Ammon's horn (tissue), 1 donor: ENCODE results near the gene CCDC87.
"Not testable (repeated sequence)": the region's sequence is repeated elsewhere in the genome, so short reads cannot be mapped to it uniquely, and the experiment has no call there.

Source experiments
- DNase-seq: peaks from one replicate; pipeline ENCODE4 v3.0.0-alpha.2; 2016; ENCODE audit warnings: low spot score

Gene CCDC87

DNA sequence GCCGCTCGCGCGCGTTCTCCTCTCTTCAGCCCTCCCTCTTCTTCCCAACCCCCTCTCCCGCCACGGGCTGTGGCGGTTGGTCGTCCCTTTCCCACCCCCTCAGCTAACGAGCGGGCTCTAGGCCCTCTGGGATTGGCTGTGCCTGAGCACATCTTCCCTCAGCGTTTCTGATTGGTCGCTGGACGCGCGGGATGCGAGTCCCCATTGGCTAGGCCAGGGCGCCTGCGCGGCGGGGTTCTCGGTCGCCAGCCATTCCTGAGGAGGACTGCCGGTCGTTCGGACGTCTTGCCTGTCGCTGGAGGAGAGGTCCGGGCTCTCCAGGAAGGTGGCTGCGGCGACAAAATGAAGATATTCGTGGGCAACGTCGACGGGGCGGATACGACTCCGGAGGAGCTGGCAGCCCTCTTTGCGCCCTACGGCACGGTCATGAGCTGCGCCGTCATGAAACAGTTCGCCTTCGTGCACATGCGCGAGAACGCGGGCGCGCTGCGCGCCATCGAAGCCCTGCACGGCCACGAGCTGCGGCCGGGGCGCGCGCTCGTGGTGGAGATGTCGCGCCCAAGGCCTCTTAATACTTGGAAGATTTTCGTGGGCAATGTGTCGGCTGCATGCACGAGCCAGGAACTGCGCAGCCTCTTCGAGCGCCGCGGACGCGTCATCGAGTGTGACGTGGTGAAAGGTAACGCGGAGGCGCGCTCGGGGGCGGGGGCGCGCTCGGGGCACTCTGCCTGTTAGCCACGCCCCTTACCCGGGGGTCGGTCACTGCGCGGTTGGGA lies 23.7 kb upstream of the CCDC87 start, which contains the start of gene RBM14:
RBM14 (plus strand) TSS at position 252 of the 776 bp plus-strand sequence; CDS start at position 343, 91 bp downstream.
- DNase-seq: peak; percentile 99

DNA sequence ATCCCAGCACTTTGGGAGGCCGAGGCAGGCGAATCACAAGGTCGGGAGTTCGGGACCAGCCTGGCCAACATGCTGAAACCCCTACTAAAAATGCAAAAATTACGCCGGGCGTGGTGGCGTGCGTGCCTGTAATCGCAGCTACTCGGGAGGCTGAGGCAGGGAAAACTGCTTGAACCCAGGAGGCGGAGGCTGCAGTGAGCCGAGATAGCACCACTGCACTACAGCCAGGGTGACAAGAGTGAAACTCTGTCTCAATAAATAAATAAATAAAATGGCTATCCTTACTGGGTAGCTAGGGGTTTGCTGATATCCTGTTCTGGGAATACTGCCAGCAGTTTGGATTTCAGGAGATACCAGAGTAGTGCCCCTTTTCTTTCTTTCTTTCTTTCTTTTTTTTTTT lies 21.2 kb upstream of the CCDC87 start:
- DNase-seq: no peak

DNA sequence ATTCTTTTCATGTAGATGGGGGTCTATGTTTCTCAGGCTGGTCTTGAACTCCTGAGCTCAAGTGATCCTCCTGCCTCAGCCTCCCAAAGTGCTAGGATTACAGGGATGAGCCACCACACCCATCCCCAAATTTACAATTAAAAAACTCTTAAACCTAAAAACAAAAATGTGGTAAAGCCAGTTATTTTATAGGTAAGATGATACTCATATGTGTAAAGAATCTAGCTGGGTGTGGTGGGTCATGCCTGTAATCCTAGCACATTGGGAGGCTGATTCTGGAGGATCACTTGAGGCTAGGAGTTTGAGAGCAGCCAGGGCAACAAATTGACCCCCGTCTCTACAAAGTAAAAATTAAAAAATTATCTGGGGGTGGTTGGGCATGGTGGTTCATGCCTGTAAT lies 19.6 kb upstream of the CCDC87 start:
- DNase-seq: no peak

DNA sequence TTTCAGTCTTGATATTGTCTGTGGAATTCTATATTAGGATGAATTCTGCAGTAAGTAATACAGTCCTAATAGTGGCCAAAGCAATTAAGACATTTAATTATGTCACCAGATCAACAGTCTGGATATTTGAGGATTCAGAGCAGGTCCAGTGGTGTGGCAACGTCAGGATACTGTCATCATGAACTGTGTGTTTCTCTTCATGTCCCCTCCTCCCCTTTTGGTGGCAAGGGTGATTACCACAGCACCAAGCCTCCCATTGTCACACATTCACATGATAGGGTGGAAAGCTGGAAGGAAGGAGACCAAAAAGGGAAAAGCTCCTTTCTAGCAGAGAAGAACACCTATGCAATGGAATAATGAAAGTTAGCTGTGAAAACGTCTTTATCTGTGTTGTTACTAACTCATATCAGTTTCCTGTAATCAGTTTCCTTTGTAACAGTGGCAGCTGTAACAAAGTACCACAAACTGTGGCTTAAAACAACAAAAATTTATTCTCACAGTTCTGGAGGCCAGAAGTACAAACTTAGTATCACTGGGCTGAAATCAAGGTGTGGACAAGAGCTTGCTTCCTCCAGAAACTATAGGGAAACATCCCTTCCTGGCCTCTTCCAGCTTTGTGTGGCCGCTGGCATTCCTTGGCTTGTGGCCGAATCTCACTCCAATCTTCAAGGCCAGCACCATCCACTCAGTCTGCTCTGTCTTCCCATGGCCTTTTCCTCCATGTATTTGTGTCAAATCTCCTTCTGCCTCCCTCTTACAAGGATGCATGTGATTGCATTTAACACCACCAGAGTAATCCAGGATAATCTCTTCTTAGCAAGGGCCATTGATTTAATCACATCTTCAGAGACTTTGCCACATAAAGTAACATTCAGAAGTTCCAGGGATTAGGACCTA lies 17.1 kb upstream of the CCDC87 start:
- no peak for DNase-seq

DNA sequence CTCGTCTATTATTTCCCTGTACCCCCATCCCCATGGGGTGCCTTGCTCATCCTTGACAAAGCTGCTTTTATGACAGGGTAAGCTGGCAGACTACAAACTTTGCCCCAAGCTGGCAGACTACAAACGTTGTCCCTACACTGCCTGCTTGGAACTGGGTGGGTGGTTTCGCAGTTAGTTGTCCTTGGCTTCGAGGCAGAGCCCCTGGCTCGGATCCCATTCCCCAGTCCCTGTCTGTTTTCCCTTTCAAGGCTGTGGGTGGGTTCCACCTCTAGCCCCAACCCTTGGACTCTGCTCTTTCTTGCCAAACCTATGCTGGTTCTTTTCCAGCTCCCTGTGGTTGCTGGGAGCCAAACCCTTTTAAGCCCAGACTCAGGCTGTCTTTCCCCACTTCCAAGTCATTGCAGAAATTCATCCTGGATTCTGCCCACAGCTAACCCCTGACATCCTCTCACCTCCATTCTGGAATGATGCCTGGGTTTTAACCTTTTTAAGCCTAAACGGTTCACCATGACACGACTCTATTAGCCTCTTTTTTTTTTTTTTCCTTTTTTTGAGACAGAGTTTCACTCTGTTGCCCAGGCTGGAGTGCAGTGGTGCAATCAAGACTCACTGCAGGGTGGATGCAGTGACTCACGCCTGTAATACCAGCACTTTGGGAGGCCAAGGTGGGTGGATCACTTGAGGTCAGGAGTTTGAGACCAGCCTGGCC lies 14.4 kb upstream of the CCDC87 start:
- peak; percentile 74 for DNase-seq

DNA sequence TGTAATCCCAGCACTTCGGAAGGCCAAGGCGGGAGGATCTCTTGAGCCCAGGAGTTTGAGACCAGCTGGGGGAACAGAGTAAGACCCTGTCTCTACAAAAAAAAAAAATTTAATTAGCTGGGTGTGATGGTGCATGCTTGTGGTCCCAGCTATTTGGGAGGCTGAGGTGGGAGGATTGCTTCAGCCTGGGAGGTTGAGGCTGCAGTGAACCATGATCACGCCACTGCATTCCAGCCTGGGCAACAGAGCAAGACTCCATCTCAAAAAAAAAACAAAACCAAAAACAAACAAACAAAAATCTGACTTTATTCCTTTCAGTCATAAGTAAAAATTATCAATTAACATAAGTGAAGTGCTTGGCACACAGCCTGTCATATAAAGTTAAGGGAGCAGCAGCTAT lies 13.7 kb upstream of the CCDC87 start:
- DNase-seq: not testable (repeated sequence)

DNA sequence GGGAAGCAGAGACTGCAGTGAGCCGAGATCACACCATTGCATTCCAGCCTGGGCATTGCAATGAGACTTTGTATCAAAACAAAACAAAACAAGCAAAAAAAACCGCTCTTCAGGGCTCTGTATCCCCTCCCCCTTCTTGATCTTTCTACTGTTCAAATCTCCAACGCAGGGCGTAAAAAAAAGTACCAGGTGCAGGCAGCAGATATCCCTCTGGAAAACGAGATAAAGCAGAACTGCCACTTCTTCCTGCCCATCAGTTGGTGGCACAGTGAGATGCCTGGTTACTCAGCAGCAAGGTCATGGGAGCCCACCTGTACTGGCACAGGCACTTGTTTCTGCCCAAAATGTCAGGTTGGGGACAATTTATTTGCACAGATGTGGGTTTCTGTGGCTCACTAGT lies 11.3 kb upstream of the CCDC87 start:
- DNase-seq: no peak

DNA sequence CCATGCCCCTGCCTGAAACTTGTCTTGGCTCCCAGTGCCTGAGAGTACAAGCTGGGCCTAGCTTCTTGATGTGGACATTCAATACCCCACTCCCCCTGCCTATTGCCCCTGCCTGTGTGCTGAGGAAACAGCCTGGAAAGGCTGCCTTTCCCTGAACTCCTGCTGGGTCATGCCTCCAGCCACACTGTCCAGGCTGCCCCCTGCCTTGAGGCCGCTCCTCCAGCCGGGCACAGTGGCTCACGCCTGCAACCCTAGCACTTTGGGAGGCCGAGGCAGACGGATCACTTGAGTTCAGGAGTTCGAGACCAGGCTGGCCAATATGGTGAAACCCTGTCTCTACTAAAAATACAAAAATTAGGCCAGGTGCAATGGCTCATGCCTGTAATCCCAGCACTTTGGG lies 10.2 kb upstream of the CCDC87 start:
- DNase-seq: no peak

DNA sequence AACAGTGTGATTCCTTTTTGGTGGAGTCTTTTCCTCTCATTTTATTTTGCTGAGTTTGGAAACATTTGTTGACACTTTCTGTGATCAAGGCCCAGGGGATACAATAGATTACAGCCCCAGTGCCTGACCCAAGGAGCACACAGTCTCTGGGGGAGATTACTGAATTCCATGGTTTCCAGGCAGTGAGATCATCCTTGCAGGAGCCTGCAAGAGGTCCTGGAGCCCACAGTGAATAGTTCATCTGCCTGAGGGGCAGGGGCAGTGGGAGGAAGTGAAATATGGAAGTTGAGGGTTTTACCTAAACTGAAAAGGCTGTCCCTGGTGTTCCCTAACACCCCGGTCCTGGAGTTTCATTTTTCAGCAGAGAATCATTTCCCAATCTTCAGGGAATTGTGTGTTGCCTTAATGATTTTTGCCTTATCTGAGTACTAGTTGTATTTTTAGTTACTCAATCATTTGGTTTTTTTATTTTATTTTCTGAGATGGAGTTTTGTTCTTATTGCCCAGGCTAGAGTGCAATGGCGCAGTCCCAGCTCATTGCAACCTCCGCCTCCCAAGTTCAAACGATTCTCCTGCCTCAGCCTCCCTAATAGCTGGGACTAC lies 7.9 kb upstream of the CCDC87 start:
- DNase-seq: no peak

DNA sequence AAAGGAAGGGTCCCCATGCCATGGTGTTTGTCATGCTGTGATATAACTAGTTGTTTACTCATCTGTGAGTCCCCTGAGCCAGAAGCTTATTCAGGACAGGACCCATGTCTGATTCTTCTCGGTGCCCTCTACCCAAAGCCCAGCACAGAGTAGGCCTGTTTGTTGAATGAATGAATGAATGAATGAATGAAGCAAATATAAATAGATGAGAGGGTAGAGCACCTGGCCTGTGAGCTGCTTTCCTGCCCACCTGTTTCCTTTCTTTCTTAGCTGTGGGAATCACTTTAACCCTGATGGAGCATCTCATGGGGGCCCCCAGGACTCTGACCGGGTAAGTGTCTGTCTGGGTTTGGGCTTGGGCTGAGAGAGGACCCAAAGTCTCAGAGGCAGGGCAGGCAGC lies 7.4 kb upstream of the CCDC87 start:
- no peak for DNase-seq

DNA sequence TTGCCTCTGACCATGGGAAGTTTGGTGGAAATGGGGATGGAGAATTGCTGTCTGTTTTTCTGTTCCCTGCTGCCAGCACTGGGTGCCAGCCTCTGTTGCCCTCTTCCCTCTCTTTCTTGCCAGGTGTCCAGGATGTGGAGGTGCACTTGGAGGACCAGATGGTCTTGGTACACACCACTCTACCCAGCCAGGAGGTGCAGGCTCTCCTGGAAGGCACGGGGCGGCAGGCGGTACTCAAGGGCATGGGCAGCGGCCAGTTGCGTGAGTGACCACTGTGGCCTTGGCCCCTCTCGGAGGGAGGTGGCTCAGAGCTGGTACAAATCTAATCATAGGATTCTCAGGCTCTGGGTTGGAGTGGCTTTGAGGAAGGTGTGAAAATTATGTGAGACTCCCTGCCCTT lies 6.1 kb upstream of the CCDC87 start:
- no peak for DNase-seq

DNA sequence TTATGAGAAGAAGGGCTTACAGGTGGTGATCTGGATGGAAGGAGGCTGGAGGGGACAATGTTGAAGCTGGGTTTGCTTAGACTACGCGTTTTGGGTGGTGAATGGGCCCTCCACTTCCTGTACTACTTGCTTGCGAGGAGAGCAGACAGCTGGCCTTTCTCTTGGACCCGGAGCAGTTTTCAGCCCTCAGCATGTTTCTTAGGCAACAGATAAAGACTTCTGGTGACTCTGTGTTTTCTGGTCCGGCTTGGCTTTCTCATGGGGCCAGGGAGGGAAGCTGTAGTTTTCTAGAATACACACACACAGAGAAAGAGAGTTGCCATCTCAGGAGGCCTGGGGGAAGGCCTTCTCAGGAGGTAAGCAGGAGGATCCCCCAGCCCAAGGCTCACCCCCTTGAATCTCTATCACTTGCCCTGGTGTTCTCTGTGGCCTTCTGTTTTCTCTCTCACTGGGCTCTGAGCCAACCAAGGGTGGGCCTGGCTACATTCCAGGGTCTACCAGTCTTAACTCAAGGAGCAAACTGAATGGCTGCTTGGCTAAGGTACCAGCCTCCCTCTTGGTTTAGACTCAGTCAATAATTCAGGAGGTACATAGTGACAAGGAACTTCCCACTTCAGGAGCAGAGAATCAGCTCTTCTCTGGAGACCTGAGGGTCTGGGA lies 2.5 kb upstream of the CCDC87 start:
- peak; percentile 41 for DNase-seq

DNA sequence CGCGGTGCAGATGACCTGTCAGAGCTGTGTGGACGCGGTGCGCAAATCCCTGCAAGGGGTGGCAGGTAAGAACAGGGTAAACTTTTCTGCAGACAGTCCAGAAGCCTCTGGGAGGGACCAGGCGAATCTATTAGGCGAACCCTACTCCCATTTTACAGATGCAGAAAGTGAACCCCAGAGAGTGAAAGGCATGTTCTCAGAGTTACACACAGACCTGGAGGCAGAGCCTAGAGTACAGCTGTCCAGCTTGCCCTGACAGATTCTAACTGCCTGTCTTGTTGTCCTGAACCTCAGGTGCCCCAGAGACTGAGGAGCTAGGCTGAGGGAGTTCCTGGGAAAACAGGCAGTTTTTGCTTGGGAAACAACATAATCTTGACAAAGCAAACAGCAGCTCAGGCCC lies 787 bp upstream of the CCDC87 start:
- no peak for DNase-seq

DNA sequence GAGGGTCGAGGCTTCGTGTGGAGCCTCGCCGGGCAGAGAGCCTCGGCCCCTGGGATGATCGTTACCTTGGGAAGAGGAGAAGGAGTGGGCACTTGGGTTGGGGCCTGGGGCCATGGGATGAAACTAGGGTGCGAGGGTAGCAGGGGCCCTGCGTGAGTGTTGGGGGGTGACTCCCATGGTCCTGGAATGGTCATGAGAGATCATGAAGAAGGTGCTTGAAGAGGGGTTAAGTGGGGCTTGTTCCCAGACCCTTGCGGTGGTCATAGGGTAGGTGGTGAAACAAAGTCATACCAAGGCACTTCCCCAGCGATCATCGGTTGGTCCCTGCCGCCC lies 406 bp upstream of the CCDC87 start:
- no peak for DNase-seq

DNA sequence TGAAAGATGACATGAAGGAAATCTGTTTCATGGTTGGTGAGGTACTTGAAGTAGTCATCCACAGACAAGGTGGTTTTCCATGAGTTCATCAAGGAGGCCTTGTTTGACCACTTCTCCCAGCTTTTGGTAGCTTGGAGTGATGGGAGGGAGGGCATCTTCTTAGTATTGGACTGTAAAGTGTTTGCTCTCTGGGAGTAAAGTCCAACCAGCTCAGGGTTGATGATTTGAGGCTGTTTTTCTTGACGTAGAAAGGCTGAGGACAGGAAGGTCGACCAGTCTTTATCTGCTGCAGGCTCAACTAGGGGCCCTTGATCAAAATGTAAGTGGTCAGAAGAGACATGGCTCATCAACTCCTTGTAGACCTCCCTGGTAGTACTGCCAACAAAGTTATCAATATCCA lies 1.7 kb downstream of the CCDC87 start:
- no peak for DNase-seq

DNA sequence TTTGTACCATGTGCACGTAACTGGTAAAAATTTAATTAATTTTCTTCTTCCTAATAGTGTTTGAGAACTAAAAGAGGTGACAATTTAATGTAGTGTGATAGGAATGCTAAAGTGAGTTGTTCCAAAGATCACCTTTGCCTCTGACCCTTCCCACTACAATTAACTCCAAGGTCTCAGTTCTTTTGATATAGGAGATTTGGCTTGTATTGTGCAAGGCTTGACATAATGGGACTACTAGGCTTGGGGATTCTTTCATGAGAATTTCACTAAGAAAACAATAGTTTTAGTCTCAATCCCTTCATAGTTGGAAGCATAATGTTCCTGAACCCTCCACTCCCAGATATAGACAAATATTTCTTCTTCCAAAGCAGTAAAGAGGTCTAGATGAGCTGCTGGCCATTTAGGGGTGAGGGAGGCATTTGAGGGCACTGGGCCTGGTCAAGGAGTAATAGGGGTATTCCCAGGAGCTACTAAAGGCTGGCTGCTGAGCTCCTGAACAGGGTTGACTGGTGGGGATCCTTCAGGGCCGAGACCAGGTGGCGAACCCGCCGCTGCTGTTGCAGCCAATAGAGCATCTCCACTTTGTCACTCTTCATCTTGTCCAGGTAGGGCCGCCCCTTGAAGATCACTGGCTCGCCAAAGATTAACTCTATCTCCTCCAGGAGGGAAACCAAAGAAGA lies 2.7 kb downstream of the CCDC87 start:
- no peak for DNase-seq

DNA sequence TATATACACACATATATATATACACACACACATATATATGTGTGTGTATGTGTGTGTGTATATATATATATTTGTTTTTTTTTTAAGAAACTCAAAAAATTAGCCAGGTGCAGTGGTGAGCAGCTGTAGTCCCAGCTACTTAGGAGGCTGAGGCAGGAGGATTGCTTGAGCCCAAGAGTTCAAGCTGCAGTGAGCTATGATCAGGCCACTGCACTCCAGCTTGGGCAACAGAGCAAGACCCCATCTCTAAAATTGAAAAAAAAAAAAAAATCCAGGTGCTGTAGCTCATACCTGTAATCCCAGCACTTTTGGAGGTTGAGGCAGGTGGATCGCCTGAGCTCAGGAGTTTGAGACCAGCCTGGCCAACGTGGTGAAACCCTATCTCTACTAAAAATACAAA lies 3.5 kb downstream of the CCDC87 start:
- DNase-seq: not testable (repeated sequence)

DNA sequence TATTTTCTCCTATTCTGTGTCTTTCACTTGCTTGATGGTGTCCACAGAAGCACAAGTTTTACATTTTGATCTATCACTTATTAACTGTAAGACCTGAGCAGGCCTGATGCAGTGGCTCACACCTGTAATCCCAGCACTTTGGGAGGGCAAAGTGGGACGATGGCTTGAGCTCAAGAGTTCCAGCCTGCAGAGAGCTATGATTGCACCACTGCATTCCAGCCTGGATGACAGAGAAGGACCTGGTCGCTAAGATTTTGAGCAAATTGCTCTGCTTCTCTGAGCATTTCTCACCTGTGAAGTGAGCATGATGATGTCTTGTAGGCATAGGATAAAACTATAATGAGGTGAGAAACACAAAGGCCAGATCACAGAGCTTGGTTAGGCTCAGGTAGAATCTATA lies 6.7 kb downstream of the CCDC87 start:
- no peak for DNase-seq

DNA sequence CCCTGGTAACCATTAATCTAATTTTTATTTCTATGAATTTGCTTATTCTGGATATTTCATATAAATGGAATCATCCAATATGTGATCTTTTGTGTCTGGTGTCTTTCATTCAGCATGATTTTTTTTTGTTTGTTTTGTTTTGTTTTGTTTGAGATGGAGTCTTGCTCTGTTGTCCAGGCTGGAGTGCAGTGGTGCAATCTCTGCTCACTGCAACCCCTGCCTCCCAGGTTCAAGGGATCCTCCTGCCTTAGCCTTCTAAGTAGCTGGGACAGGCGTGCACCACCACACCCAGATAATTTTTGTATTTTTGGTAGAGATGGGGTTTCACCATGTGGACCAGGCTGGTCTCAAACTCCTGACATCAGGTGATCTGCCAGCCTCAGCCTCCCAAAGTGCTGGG lies 7.4 kb downstream of the CCDC87 start:
- DNase-seq: not testable (repeated sequence)

DNA sequence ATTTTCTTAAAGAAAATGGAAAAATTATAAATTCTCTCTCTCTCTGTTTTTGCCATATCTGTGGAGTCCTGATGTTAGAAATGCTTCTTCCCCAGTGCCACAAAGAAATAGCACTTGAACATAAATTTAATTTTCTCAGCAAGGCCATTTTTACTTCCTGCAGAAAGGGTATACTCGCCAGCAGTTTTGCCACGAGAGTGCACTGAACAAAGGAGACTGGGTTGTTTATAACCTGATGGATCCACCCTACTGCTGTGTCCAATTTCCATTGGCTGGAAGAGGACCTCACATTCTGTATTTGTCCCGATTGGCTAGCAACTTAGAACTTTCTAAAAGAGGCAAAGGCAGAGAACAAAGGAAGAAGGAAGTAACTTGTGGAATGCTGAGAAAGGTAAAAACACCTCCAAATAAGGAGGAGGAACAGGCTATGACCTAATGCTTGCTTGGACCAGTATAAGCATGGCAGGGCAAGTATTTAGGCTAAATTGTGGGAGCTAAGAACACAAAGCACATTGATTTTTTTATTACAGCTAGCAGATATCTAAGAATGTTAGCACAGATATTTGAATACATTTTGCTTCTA lies 10.2 kb downstream of the CCDC87 start:
- DNase-seq: not testable (repeated sequence)

DNA sequence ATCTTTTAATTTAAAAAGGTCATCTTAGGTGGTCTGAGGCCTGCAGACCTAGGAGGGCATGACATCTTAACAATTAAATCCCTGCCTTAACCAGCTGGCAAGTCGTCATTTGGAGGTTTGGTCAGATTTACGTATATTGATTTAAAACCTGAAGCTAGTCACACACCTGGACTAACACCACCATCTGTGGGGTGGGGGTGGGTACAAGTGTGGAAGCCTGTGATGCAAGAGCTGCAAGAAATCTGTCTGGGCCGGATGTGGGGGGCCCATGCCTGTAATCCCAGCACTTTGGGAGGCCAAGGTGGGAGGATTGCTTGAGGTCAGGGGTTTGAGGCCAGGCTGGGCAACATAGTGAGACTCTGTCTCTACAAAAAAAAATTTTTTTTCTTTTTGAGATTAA lies 11.6 kb downstream of the CCDC87 start:
- DNase-seq: no peak
